Measurements from ENCODE around the gene TMEM132C.

The TMEM132C gene

DNA sequence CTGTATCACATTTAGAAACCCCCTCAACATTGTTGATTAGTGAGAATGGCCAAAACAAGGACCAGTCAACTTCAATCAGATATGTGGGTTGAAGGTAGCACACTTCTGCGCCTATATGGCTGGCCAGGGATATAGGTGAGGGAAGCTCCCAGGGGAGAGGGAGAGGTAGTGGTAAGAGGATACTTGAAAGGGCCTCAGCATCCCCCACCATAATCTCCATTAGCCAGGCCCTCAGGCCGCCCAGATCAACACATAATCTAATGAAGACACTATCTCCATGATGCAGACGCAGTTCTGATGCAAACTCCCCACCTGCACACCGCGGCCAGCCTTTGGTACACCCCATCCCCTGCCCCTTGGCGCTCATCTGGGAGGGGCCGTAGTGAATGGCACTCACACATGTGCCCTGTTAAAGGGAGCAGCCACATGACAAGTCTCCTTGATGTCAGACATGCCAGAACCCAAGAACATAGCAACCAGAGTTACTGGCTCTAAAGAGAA, 158.0 kb downstream of the TMEM132C start:
- Histone ChIP-seq H3K27me3 (no peaks in the 10 kb centered on the region), H3K36me3 (no peaks in the 10 kb centered on the region), H3K9me3 (replicated peaks in 1 of 11) (0 out of 22 replicates have a peak, but pooled peaks cover 0 to 5% (median 0%) of the 10 kb centered on the region in 11 experiments), H3K9ac (no peak overlapping the region), H3K4me1 (no peaks in the 10 kb centered on the region), H3K27ac (no peak overlapping the region), H3K4me2 (no peak overlapping the region), H4K20me1 (no peaks in the 10 kb centered on the region), H3K4me3 (no peak overlapping the region)
- TF ChIP-seq Cebpa-rat (IDR thresholded peaks at IDR 0.05): no peak

DNA sequence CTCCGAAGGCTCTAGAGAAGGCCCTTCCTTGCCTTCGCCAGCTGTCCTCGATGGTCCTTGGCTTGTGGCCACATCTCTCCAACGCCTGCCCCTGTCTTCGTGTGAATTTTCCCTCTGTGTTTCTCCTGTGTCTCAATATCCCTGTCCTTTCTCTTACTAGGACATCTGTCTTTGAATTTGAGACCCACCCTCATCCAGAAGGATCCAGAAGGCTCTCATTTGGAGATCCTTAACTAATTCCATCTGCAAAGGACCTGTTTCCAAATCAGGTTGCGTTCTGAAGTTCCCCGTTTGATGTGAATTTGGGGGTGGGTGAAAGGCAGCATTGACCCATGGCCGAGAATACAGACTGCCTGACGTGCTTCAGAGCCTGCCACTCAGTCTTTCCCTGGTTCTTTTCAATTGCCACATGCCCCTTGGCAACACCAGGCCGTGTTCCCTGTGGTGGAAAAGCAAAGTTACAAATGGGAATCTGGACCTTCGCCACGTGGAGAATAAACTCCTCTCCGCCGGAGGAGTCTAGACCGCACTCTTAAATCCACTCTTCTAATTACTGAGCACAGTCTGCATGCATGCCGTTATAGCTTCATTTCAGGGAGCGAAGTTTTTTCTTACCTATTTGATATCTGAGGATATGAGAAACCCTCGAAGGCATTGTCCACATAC, 158.8 kb downstream of the TMEM132C start:
- Histone ChIP-seq H4K20me1 (no peaks in the 10 kb centered on the region), H3K9me3 (replicated peaks in 1 of 11) (no peaks in the 10 kb centered on the region), H3K4me1 (no peaks in the 10 kb centered on the region), H3K27ac (no peak overlapping the region), H3K36me3 (no peaks in the 10 kb centered on the region), H3K27me3 (no peaks in the 10 kb centered on the region), H3K4me2 (no peak overlapping the region), H3K4me3 (no peak overlapping the region), H3K9ac (no peak overlapping the region)
- no peak for TF ChIP-seq Cebpa-rat (IDR thresholded peaks at IDR 0.05)

DNA sequence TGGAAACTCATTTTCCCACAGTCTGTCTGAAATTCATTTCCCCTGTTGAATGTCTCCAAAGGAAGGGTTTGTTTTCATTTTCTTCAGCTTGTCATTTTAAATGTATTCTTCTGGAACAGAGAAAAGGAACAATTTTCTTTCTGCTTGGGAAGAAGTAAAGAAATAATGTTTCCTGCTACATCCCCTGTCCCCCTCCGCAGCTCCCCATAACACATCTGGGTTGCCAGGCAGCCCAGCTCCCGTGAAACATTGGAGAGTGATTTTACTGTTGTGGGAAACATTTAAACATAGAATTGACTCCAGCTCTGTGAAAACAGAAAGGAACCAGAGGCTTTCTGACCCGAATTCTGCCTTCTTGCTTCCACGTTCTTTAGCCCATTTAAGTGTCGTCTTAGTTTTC, 159.5 kb downstream of the TMEM132C start:
- H3K4me2 ChIP-seq: no peak overlapping the region
- no peaks in the 10 kb centered on the region for H3K9me3 ChIP-seq (replicated peaks in 1 of 11)
- no peak overlapping the region for H3K4me3 ChIP-seq
- no peaks in the 10 kb centered on the region for H3K4me1 ChIP-seq
- no peak for TF ChIP-seq Cebpa-rat (IDR thresholded peaks at IDR 0.05)
- H3K9ac ChIP-seq: no peak overlapping the region
- no peaks in the 10 kb centered on the region for H3K36me3 ChIP-seq
- no peaks in the 10 kb centered on the region for H4K20me1 ChIP-seq
- no peak overlapping the region for H3K27ac ChIP-seq
- H3K27me3 ChIP-seq: no peaks in the 10 kb centered on the region

- H3K4me3 ChIP-seq: no peak overlapping the region
- H3K36me3 ChIP-seq: no peaks in the 10 kb centered on the region
- H3K27ac ChIP-seq: no peak overlapping the region
- peaks cover 0 to 6% (median 0%) of the 10 kb centered on the region in 11 experiments; a peak in 1 of 22 replicates for H3K9me3 ChIP-seq (replicated peaks in 1 of 11)
- peak in 1 of 11 experiments; percentile 30; a peak in 1 of 22 replicates for TF ChIP-seq Cebpa-rat (IDR thresholded peaks at IDR 0.05)
- H3K9ac ChIP-seq: no peak overlapping the region
- H3K27me3 ChIP-seq: no peaks in the 10 kb centered on the region
- H3K4me2 ChIP-seq: 0 out of 22 replicates have a peak overlapping the region, but pooled peaks of 1 of the 11 experiments have one; percentile 10
- H4K20me1 ChIP-seq: no peaks in the 10 kb centered on the region
- H3K4me1 ChIP-seq: no peaks in the 10 kb centered on the region
These were observed 172.8 kb downstream of the TMEM132C start for GRCh38 chr12:128439796-128440195.

DNA sequence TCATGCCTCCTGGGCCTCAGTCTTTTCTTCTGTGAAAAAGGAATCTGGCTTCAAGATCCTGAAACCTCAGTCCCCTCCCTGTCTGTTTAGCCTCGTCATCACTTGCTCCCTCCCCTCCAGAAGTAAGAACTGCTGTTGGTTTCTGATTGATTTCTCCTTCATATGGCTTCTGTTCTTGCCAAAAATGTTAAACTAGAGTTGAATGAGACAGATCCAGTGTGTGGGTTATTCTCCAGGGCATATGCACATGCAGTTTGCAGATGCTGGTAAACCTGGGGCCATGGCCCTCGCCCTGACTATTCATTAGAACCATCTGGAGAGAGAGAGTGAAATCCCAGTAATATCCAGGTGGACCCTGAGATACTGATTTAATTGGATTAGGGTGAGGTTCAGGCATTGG, 175.1 kb downstream of the TMEM132C start:
- Histone ChIP-seq H3K4me2 (no peak overlapping the region), H3K27ac (no peak overlapping the region), H3K36me3 (no peaks in the 10 kb centered on the region), H3K9me3 (replicated peaks in 1 of 11) (peaks cover 0 to 6% (median 0%) of the 10 kb centered on the region in 11 experiments; a peak in 1 of 22 replicates), H3K4me3 (no peak overlapping the region), H3K4me1 (peaks cover 0 to 9% (median 3%) of the 10 kb centered on the region in 10 experiments; a peak in 7 of 20 replicates), H4K20me1 (no peaks in the 10 kb centered on the region), H3K27me3 (no peaks in the 10 kb centered on the region), H3K9ac (no peak overlapping the region)
- TF ChIP-seq Cebpa-rat (IDR thresholded peaks at IDR 0.05): no peak

- H3K4me1 ChIP-seq: peaks cover 0 to 9% (median 3%) of the 10 kb centered on the region in 10 experiments; a peak in 8 of 20 replicates
- no peaks in the 10 kb centered on the region for H4K20me1 ChIP-seq
- no peak overlapping the region for H3K4me3 ChIP-seq
- no peak overlapping the region for H3K4me2 ChIP-seq
- no peaks in the 10 kb centered on the region for H3K36me3 ChIP-seq
- H3K27ac ChIP-seq: no peak overlapping the region
- no peak overlapping the region for H3K9ac ChIP-seq
- peaks cover 0 to 6% (median 0%) of the 10 kb centered on the region in 11 experiments; a peak in 1 of 22 replicates for H3K9me3 ChIP-seq (replicated peaks in 1 of 11)
- no peak for TF ChIP-seq Cebpa-rat (IDR thresholded peaks at IDR 0.05)
- no peaks in the 10 kb centered on the region for H3K27me3 ChIP-seq
These were observed 177.6 kb downstream of the TMEM132C start for GRCh38 chr12:128444598-128444997.

GRCh38 chr12:128445415-128446127, 178.6 kb downstream of the TMEM132C start:
- Histone ChIP-seq H4K20me1 (no peaks in the 10 kb centered on the region), H3K9ac (no peak overlapping the region), H3K4me3 (no peak overlapping the region), H3K36me3 (no peaks in the 10 kb centered on the region), H3K27ac (no peak overlapping the region), H3K4me1 (peaks cover 0 to 10% (median 5%) of the 10 kb centered on the region in 10 experiments; a peak in 9 of 20 replicates), H3K9me3 (replicated peaks in 1 of 11) (peaks cover 0 to 3% (median 0%) of the 10 kb centered on the region in 11 experiments; a peak in 1 of 22 replicates), H3K4me2 (peak overlapping the region in 6 of 11 experiments; percentile 15 to 40 (median 20); a peak in 10 of 22 replicates), H3K27me3 (no peaks in the 10 kb centered on the region)
- no peak for TF ChIP-seq Cebpa-rat (IDR thresholded peaks at IDR 0.05)

GRCh38 chr12:128449146-128449894, 182.3 kb downstream of the TMEM132C start:
- Histone ChIP-seq H3K9me3 (replicated peaks in 1 of 11) (no peaks in the 10 kb centered on the region), H3K36me3 (no peaks in the 10 kb centered on the region), H3K4me3 (no peak overlapping the region), H3K9ac (no peak overlapping the region), H4K20me1 (no peaks in the 10 kb centered on the region), H3K27me3 (no peaks in the 10 kb centered on the region), H3K4me2 (peak overlapping the region in 2 of 11 experiments; percentile 1 to 24; a peak in 1 of 22 replicates), H3K27ac (no peak overlapping the region), H3K4me1 (peaks cover 0 to 10% (median 5%) of the 10 kb centered on the region in 10 experiments; a peak in 9 of 20 replicates)
- TF ChIP-seq Cebpa-rat (IDR thresholded peaks at IDR 0.05): no peak

DNA sequence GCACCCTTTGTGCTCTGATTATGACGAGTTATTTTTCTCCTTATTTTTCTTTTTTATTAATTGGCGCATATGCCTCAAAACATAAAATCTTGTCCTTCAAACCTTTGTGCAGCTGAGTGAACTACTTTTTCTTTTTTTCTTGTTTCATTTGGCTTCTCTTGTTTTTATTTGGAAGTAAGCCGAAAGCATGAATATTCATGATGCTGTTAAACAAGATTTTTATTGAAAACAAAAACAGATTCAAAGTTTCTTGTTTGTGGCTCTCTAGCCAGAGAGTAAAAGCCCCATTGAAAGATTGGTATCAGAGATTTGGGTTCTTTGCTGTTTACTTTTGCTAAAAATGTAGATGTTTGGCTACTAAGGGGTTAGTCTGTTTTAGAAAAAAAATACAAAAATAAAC, 183.8 kb downstream of the TMEM132C start:
- no peak overlapping the region for H3K9ac ChIP-seq
- no peak for TF ChIP-seq Cebpa-rat (IDR thresholded peaks at IDR 0.05)
- H3K27me3 ChIP-seq: no peaks in the 10 kb centered on the region
- no peaks in the 10 kb centered on the region for H3K36me3 ChIP-seq
- no peaks in the 10 kb centered on the region for H4K20me1 ChIP-seq
- H3K9me3 ChIP-seq (replicated peaks in 1 of 11): no peaks in the 10 kb centered on the region
- H3K4me2 ChIP-seq: no peak overlapping the region
- peaks cover 0 to 5% (median under 1%) of the 10 kb centered on the region in 10 experiments; a peak in 9 of 20 replicates for H3K4me1 ChIP-seq
- H3K27ac ChIP-seq: no peak overlapping the region
- no peak overlapping the region for H3K4me3 ChIP-seq
